Skeletal muscle satellite cell (primary cell): ENCODE data around the gene PYGO2.
"Not testable (repeated sequence)": the region's sequence is repeated elsewhere in the genome, so short reads cannot be mapped to it uniquely, and the experiment has no call there.

ENCODE experiments used
- H3K27me3 ChIP-seq: 2 replicates; pipeline ENCODE4 v1.7.0; 2013; ENCODE audit warnings: low read length; ENCODE audit not compliant: control insufficient read depth, insufficient read depth
- H3K36me3 ChIP-seq: 2 replicates; pipeline ENCODE4 v1.7.0; 2013; ENCODE audit warnings: mild to moderate bottlenecking, control low read depth, low read length; ENCODE audit not compliant: insufficient read depth
- H3K4me1 ChIP-seq: 2 replicates; pipeline ENCODE4 v1.7.0; 2013; ENCODE audit warnings: low read length; ENCODE audit not compliant: control insufficient read depth, insufficient read depth
- H3K4me2 ChIP-seq: 2 replicates; pipeline ENCODE4 v1.7.0; 2013; ENCODE audit warnings: mild to moderate bottlenecking, low read length
- H3K4me3 ChIP-seq: 2 replicates; pipeline ENCODE4 v1.7.0; 2013; ENCODE audit warnings: low read length
- H3K9ac ChIP-seq: 2 replicates; pipeline ENCODE4 v1.7.0; 2013; ENCODE audit warnings: mild to moderate bottlenecking, low read depth, low read length, moderate library complexity
- H3K9me3 ChIP-seq: replicated peaks from 2 replicates; pipeline ENCODE4 v1.7.0; 2013; ENCODE audit warnings: mild to moderate bottlenecking, control low read depth, low read length

The PYGO2 gene

GRCh38 chr1:154998818-154999570 is 37.4 kb upstream of the PYGO2 start:
- Histone ChIP-seq H3K4me2 (peak overlapping the region; percentile 95), H3K4me1 (peaks cover 13% of the 10 kb centered on the region), H3K4me3 (peak overlapping the region; percentile 50), H3K9me3 (no peaks in the 10 kb centered on the region), H3K27me3 (no peaks in the 10 kb centered on the region), H3K9ac (no peak overlapping the region), H3K36me3 (no peaks in the 10 kb centered on the region)

DNA sequence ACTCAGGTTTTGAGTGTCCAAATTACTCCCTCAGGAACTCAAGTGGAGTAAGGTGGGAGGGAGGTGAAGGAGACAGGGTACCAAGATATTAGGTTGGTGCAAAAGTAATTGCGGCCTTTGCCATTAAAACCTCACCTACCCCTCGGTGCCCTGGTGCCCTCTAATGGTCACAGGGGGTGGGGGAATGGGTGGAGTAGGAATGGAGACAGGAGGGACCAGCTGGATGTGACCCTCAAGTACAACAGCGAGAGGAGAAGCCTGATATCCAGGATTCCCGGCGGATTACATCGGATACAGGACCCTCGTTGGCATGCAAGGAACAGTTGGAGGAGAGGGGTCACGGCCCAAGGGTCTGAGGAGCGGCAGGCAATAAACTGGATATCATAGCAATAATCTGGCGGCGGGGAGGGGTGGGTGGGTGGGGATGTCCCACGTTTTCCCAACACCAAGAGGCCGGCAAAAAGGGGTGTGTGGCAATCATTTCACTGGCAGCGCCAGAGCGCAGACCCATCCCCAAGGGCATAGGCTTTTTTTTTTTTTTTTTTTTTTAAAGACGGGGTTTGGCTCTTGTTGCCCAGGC is 36.7 kb upstream of the PYGO2 start:
- no peak overlapping the region for H3K4me2 ChIP-seq
- H3K4me1 ChIP-seq, result peaks cover 12% of the 10 kb centered on the region
- H3K27me3 ChIP-seq, result no peaks in the 10 kb centered on the region
- H3K9ac ChIP-seq, result no peak overlapping the region
- H3K36me3 ChIP-seq, result no peaks in the 10 kb centered on the region
- no peak overlapping the region for H3K4me3 ChIP-seq
- no peaks in the 10 kb centered on the region for H3K9me3 ChIP-seq

GRCh38 chr1:154996966-154997701 is 35.6 kb upstream of the PYGO2 start:
- Histone ChIP-seq H3K9ac (no peak overlapping the region), H3K4me3 (no peak overlapping the region), H3K4me1 (peaks cover 17% of the 10 kb centered on the region), H3K9me3 (no peaks in the 10 kb centered on the region), H3K36me3 (no peaks in the 10 kb centered on the region), H3K27me3 (no peaks in the 10 kb centered on the region), H3K4me2 (no peak overlapping the region)

DNA sequence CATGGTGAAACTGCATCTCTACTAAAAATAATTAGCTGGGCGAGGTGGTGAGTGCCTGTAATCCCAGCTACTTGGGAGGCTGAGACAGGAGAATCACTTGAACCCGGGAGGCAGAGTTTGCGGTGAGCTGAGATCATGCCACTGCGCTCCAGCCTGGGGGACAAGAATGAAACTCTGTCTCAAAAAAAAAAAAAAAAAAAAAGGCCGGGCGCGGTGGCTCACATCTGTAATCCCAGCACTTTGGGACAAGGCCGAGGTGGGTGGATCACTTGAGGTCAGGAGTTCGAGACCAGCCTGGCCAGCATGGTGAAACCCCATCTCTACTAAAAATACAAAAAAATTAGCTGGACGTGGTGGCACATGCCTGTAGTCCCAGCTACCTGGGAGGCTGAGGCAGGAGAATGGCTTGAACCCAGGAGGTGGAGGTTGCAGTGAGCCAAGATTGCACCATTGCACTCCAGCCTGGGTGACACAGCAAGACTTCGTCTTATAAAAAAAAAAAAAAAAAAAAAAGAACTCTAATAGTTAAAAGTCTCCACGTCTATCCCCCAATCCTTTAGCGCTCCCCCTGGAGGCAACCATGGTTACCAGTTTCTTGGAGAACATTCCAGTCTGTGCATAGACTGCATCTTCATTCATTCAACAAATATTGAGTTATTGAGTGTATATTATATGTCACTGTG is 33.9 kb upstream of the PYGO2 start:
- H3K4me1 ChIP-seq, result peaks cover 12% of the 10 kb centered on the region
- H3K9ac ChIP-seq, H3K9me3 ChIP-seq: not testable (repeated sequence)

GRCh38 chr1:154994591-154994990 is 33.0 kb upstream of the PYGO2 start:
- no peaks in the 10 kb centered on the region for H3K27me3 ChIP-seq
- H3K4me3 ChIP-seq, result no peak overlapping the region
- no peaks in the 10 kb centered on the region for H3K9me3 ChIP-seq
- H3K4me1 ChIP-seq, result peaks cover 6% of the 10 kb centered on the region
- no peak overlapping the region for H3K4me2 ChIP-seq
- H3K9ac ChIP-seq, result no peak overlapping the region
- peaks cover 9% of the 10 kb centered on the region for H3K36me3 ChIP-seq

More for the DNA sequence above, 33.9 kb upstream of the PYGO2 start:
- H3K4me3 ChIP-seq, H3K4me2 ChIP-seq, H3K27me3 ChIP-seq, H3K36me3 ChIP-seq: not testable (repeated sequence)

GRCh38 chr1:154994269-154994587 is 32.6 kb upstream of the PYGO2 start:
- no peak overlapping the region for H3K4me2 ChIP-seq
- peaks cover 11% of the 10 kb centered on the region for H3K36me3 ChIP-seq
- no peak overlapping the region for H3K4me3 ChIP-seq
- no peaks in the 10 kb centered on the region for H3K27me3 ChIP-seq
- H3K9me3 ChIP-seq, result no peaks in the 10 kb centered on the region
- no peak overlapping the region for H3K9ac ChIP-seq
- peaks cover 4% of the 10 kb centered on the region for H3K4me1 ChIP-seq

DNA sequence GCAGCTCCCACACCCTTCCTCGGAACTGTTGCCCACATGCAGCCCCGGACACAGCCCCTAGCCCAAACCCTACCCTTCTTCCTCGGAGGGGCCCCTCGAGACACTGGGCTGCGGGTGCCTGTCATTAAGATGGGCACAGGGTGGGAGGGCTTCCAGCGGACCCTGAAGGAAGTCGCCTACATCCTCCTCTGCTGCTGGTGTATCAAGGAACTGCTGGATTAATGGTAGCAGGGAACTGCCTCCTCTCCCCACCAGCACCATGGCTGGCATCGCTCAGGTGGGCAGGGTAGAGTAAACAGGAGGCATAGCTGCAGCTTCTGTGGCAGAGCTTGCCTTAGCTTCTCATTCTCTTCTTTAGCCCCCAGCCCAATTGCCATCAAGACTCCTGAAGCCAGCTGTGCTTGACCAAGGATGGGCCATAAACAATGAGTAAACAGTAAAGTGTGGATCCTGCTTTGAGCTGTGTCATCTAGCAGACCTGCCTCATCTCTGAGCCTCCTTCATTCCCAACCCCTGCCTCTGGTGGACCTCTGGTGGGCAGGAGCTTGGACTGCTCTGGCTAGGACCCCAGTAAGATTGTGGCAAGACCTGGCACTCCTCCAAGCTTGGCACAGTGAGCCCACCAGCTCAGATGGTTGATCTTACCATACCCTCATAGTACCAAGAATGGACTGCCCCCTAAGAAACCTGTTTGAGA is 32.1 kb upstream of the PYGO2 start, which contains the start of gene LENEP:
Gene LENEP (plus strand): TSS at position 15 of the 697 bp plus-strand sequence. CDS start 22 bp downstream, at position 37.
- H3K9me3 ChIP-seq, result no peaks in the 10 kb centered on the region
- H3K4me3 ChIP-seq, result no peak within 1 kb of the TSS
- H3K4me1 ChIP-seq, result peaks cover 4% of the 10 kb centered on the region
- H3K9ac ChIP-seq, result no peak within 1 kb of the TSS
- H3K36me3 ChIP-seq, result peaks cover 17% of the 10 kb centered on the region
- no peak within 1 kb of the TSS for H3K4me2 ChIP-seq
- no peaks in the 10 kb centered on the region for H3K27me3 ChIP-seq

DNA sequence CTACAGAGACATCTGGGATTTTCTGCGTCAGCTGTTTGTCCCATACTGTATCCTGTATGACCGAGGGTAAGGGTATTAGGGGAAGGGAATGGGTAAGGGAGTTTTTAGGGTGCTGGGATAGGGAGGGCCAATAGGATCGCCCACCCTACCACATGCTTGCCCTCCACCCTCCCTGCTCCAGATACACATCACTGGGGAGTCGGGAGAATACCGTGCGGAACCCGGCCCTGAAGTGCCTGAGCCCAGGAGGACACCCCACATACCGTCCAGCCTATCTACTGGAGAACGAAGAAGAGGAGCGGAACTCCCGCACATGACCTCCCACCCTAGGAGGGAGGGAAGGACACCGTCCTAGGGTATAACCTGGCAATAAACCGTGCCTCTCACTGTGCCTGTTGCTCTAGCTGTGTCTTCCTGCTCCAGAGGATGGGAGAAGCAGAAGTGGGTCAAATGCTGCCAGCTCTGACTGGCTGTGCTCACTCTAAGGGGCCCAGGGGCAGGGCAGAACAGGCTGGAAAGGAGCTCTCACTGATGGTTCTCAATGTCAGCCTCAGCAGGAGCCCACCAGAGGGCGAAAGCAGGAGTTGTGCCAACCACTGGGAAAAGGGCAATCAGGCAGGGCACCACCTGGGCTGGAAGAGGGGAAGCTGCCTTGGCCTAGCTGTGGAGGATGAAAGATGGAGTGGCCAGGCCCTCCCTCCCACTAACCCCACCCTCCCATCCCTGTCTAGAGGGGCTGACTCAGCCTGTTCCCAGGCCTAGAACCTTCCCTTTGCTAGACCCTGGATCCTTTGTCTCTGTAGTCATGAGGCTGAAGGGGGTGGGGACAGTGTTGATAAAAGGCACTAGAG is 31.4 kb upstream of the PYGO2 start:
- no peak overlapping the region for H3K4me3 ChIP-seq
- H3K4me1 ChIP-seq, result peaks cover 4% of the 10 kb centered on the region
- H3K36me3 ChIP-seq, result peaks cover 24% of the 10 kb centered on the region
- H3K4me2 ChIP-seq, result no peak overlapping the region
- no peak overlapping the region for H3K9ac ChIP-seq
- no peaks in the 10 kb centered on the region for H3K9me3 ChIP-seq
- H3K27me3 ChIP-seq, result no peaks in the 10 kb centered on the region

DNA sequence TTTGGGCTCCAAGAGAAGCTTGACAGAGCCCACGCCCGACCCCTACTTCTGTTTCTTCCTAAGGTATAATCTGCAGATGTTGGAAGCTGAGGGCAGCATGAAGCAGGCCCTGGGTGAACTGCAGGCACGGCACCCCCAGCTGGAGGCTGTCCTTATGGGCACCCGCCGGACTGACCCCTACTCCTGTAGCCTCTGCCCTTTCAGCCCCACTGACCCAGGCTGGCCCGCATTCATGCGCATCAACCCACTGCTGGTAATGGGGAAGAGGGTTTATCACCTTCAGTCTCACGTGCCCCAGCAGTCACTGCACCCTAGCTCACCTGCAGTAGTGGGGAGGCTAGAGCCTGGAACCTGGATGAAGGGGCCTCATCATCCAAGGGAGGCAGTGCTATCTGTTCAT is 28.7 kb upstream of the PYGO2 start:
- Histone ChIP-seq H3K4me3 (no peak overlapping the region), H3K4me2 (no peak overlapping the region), H3K36me3 (peaks cover 36% of the 10 kb centered on the region), H3K4me1 (peaks cover 4% of the 10 kb centered on the region), H3K9me3 (no peaks in the 10 kb centered on the region), H3K9ac (no peak overlapping the region), H3K27me3 (no peaks in the 10 kb centered on the region)

- Histone ChIP-seq H3K4me1 (peaks cover 8% of the 10 kb centered on the region), H3K4me3 (no peak overlapping the region), H3K27me3 (no peaks in the 10 kb centered on the region), H3K4me2 (no peak overlapping the region), H3K9ac (no peak overlapping the region), H3K9me3 (no peaks in the 10 kb centered on the region), H3K36me3 (peaks cover 36% of the 10 kb centered on the region)
Measured at GRCh38 chr1:154989195-154989860, 27.7 kb upstream of the PYGO2 start.
